Peyer's patch (tissue), 4 donors: ENCODE results near the gene CFAP73. TPM values are rescaled to one million over a fixed set of nuclear protein-coding genes. Genes with fewer than 3 reads are reported as not detected.

Experiments
- DNase-seq, 3 donors: peaks; one replicate each; pipeline ENCODE4 v3.0.0-alpha.2; 2017 to 2019
- H3K27ac ChIP-seq, 4 donors: fragments of 200-600 bp; sonication (generic); one replicate each; pipeline ENCODE4 v1.5.1; 2016 to 2019
- H3K27me3 ChIP-seq, 2 donors: fragments of 200-600 bp; sonication (generic); one replicate each; pipeline ENCODE4 v1.5.1; 2019
- H3K36me3 ChIP-seq, 3 donors: fragments of 200-600 bp; sonication (generic); one replicate each; pipeline ENCODE4 v1.5.1; 2016 to 2019
- H3K4me1 ChIP-seq, 4 donors: fragments of 200-600 bp; sonication (generic); one replicate each; pipeline ENCODE4 v1.5.1; 2016 to 2019
- H3K4me3 ChIP-seq, 4 donors: fragments of 200-600 bp; sonication (generic); 1 replicate in 3 of 4; 2 replicates in 1 of 4; pipeline ENCODE4 v1.5.1; 2016 to 2019; ENCODE audit warnings: mild to moderate bottlenecking in 1 of 4
- H3K9me3 ChIP-seq, 4 donors: fragments of 200-600 bp; sonication (generic); one replicate each; pipeline ENCODE4 v1.5.1; 2016 to 2019; ENCODE audit warnings: mild to moderate bottlenecking in 1 of 4
- CTCF ChIP-seq, 6 experiments: fragments of 450-650 bp in 4 of 6; fragments of 200-600 bp in 2 of 6; sonication (generic) in 1 of 6; IDR thresholded peaks; one replicate each; pipeline ENCODE4 v1.5.1; 2017 to 2019; ENCODE audit warnings: antibody characterized with exemption in 6 of 6, mild to moderate bottlenecking in 3 of 6, moderate library complexity in 1 of 6
- POLR2A ChIP-seq, 2 donors: fragments of 450-650 bp; IDR thresholded peaks; one replicate each; pipeline ENCODE4 v1.5.1; 2017; ENCODE audit warnings: antibody characterized with exemption in 2 of 2, mild to moderate bottlenecking in 2 of 2, moderate library complexity in 2 of 2
- total RNA-seq, 4 donors: library from RNA; depleted of rRNA; stranded (reverse); fragments of >200 nt; gene quantifications; one replicate each; pipeline ENCODE4 v1.1.0, GENCODE V29; 2016

CFAP73 gene
- total RNA-seq, 4 donors from 2014 or later: not detected

- no peaks in the 10 kb centered on the region for H3K4me1 ChIP-seq
- H3K9me3 ChIP-seq: no peaks in the 10 kb centered on the region
- no peak for DNase-seq
- H3K4me3 ChIP-seq: no peak overlapping the region
- no peak for TF ChIP-seq CTCF (IDR thresholded peaks at IDR 0.05)
- no peak for TF ChIP-seq POLR2A (IDR thresholded peaks at IDR 0.05)
- no peaks in the 10 kb centered on the region for H3K27me3 ChIP-seq
- H3K27ac ChIP-seq: no peak overlapping the region
- no peaks in the 10 kb centered on the region for H3K36me3 ChIP-seq
These were observed 50.7 kb downstream of the CFAP73 start for GRCh38 chr12:113200021-113200797.

GRCh38 chr12:113201187-113202177 is 52.0 kb downstream of the CFAP73 start:
- no peak overlapping the region for H3K4me3 ChIP-seq
- no peak for DNase-seq
- H3K9me3 ChIP-seq: no peaks in the 10 kb centered on the region
- no peaks in the 10 kb centered on the region for H3K27me3 ChIP-seq
- H3K4me1 ChIP-seq: no peaks in the 10 kb centered on the region
- H3K27ac ChIP-seq: no peak overlapping the region
- H3K36me3 ChIP-seq: no peaks in the 10 kb centered on the region
- no peak for TF ChIP-seq CTCF (IDR thresholded peaks at IDR 0.05)

- DNase-seq: no peak
- Histone ChIP-seq H3K27ac (no peak overlapping the region), H3K4me3 (no peak overlapping the region), H3K27me3 (no peaks in the 10 kb centered on the region), H3K9me3 (no peaks in the 10 kb centered on the region), H3K36me3 (no peaks in the 10 kb centered on the region), H3K4me1 (peaks cover 0 to 6% (median 0%) of the 10 kb centered on the region in 4 donors)
- no peak for TF ChIP-seq CTCF (IDR thresholded peaks at IDR 0.05)
- no peak for TF ChIP-seq POLR2A (IDR thresholded peaks at IDR 0.05)
These were observed 53.0 kb downstream of the CFAP73 start for GRCh38 chr12:113202300-113203075.

GRCh38 chr12:113203852-113204760 is 54.6 kb downstream of the CFAP73 start:
- no peaks in the 10 kb centered on the region for H3K9me3 ChIP-seq
- DNase-seq: no peak
- H3K4me1 ChIP-seq: peaks cover 0 to 17% (median 6%) of the 10 kb centered on the region in 4 donors
- H3K27ac ChIP-seq: no peak overlapping the region
- no peak for TF ChIP-seq POLR2A (IDR thresholded peaks at IDR 0.05)
- no peak for TF ChIP-seq CTCF (IDR thresholded peaks at IDR 0.05)
- H3K36me3 ChIP-seq: no peaks in the 10 kb centered on the region
- H3K4me3 ChIP-seq: no peak overlapping the region
- no peaks in the 10 kb centered on the region for H3K27me3 ChIP-seq
